ENCODE results near the gene NTN1.
"Not testable (repeated sequence)": the region's sequence is repeated elsewhere in the genome, so short reads cannot be mapped to it uniquely, and the experiment has no call there.

DNA sequence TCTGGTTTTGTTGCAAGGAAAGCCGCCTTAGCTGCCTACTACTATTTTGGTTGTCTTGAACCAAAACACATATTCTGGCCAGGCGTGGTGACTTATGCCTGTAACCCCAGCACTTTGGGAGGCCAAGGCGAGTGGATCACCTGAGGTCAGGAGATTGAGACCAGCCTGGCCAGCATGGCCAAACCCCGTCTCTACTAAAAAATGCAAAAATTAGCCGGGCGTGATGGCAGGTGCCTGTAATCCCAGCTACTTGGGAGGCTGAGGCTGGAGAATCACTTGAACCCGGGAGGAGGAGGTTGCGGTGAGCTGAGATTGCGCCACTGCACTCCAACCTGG is 236.3 kb downstream of the NTN1 start:
- TF ChIP-seq, protein P1, sequence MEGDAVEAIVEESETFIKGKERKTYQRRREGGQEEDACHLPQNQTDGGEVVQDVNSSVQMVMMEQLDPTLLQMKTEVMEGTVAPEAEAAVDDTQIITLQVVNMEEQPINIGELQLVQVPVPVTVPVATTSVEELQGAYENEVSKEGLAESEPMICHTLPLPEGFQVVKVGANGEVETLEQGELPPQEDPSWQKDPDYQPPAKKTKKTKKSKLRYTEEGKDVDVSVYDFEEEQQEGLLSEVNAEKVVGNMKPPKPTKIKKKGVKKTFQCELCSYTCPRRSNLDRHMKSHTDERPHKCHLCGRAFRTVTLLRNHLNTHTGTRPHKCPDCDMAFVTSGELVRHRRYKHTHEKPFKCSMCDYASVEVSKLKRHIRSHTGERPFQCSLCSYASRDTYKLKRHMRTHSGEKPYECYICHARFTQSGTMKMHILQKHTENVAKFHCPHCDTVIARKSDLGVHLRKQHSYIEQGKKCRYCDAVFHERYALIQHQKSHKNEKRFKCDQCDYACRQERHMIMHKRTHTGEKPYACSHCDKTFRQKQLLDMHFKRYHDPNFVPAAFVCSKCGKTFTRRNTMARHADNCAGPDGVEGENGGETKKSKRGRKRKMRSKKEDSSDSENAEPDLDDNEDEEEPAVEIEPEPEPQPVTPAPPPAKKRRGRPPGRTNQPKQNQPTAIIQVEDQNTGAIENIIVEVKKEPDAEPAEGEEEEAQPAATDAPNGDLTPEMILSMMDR (IDR thresholded peaks at IDR 0.05; ENCODE audit: low read depth, low read length, poor library complexity, severe bottlenecking) = not testable (repeated sequence)
- not testable (repeated sequence) for TF ChIP-seq EZH2phosphoT487 (IDR thresholded peaks at IDR 0.05; ENCODE audit: borderline replicate concordance, low read length)

Measured in DOHH2 (cell line).